Measurements from ENCODE around the gene SHISA2. TPM values are rescaled to one million over a fixed set of nuclear protein-coding genes. Genes with fewer than 3 reads are reported as not detected.

The SHISA2 gene
- total and polyA plus RNA-seq, 2 of the 8 experiments (the other 6 are each of a cell fraction or from before 2014, with no cell fraction given), result 10.2 to 23.8 TPM

- no peak for TF ChIP-seq CHD2 (IDR thresholded peaks at IDR 0.05; ENCODE audit: low read length)
Measured at GRCh38 chr13:26036383-26036782, 15.4 kb downstream of the SHISA2 start (continued).
